ENCODE measurements around the gene SDHAF1.

DNA sequence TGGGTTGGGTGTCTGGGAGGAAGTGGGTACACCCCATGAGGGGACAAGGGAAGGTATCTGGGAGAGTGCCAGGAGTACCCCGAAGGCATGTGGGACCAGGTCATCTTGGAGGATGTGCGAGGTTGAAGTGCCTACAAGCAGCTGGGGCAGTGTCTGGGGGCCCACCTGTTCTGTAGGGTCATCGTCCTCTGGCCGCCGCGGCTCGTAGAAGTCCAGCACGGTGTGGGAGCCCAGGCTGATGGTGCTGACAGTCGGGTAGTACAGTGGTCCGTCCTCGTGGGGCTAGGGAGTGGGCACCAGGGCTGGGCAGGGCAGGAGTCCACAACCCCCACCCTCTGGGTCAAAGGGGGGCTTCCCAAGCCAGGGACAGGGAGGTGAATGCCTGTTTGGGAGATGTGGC, 15.4 kb downstream of the SDHAF1 start:
- TF ChIP-seq CTCF (IDR thresholded peaks at IDR 0.05) (no peak), POLR2A (IDR thresholded peaks at IDR 0.05) (no peak)

All from heart left ventricle (tissue), 13 donors.